Hematopoietic multipotent progenitor cell treated with erythropoietin and hydrocortisone succinate and interleukin-3 and kit ligand, for 6 days (in vitro differentiated cells): ENCODE results near the gene NCLN.
"Not testable (repeated sequence)": the region's sequence is repeated elsewhere in the genome, so short reads cannot be mapped to it uniquely, and the experiment has no call there.

Experiments used
- DNase-seq: peaks from one replicate; pipeline ENCODE4 v3.0.0-alpha.2; 2015

Gene NCLN

GRCh38 chr19:3185461-3186159 is at the start of gene NCLN:
TSS of gene NCLN (plus strand) at chr19:3185930. CDS start at chr19:3186031, 101 bp downstream.
- peak; percentile 96 for DNase-seq

- DNase-seq, result peak; percentile 90
Measured at GRCh38 chr19:3135961-3136683, 49.6 kb upstream of the NCLN start, which contains the start of gene GNA15. TSS of gene GNA15 (plus strand) at chr19:3136033. CDS start at chr19:3136451, 418 bp downstream.

- no peak for DNase-seq
Measured at GRCh38 chr19:3136684-3137055, 49.1 kb upstream of the NCLN start.

- peak; percentile 60 for DNase-seq
Measured at GRCh38 chr19:3137119-3137518, 48.6 kb upstream of the NCLN start.

GRCh38 chr19:3138268-3138667 is 47.5 kb upstream of the NCLN start:
- no peak for DNase-seq

- DNase-seq, result no peak
Measured at GRCh38 chr19:3140667-3141038, 45.1 kb upstream of the NCLN start.

GRCh38 chr19:3142292-3142670 is 43.4 kb upstream of the NCLN start:
- DNase-seq, result peak; percentile 52

GRCh38 chr19:3142781-3143337 is 42.9 kb upstream of the NCLN start:
- DNase-seq, result no peak

GRCh38 chr19:3145909-3146676 is 39.6 kb upstream of the NCLN start:
- peak; percentile 54 for DNase-seq

- peak; percentile 50 for DNase-seq
Measured at GRCh38 chr19:3146677-3147100, 39.0 kb upstream of the NCLN start.

GRCh38 chr19:3148503-3148902 is 37.2 kb upstream of the NCLN start:
- no peak for DNase-seq

GRCh38 chr19:3149089-3149488 is 36.6 kb upstream of the NCLN start:
- no peak for DNase-seq

GRCh38 chr19:3149526-3150505 is 35.9 kb upstream of the NCLN start:
- no peak for DNase-seq

GRCh38 chr19:3150739-3151329 is 34.9 kb upstream of the NCLN start:
- DNase-seq, result no peak

GRCh38 chr19:3151563-3152418 is 33.9 kb upstream of the NCLN start:
- no peak for DNase-seq

- no peak for DNase-seq
Measured at GRCh38 chr19:3152419-3152780, 33.3 kb upstream of the NCLN start.

- no peak for DNase-seq
Measured at GRCh38 chr19:3153286-3154230, 32.2 kb upstream of the NCLN start.

GRCh38 chr19:3154447-3154846 is 31.3 kb upstream of the NCLN start:
- not testable (repeated sequence) for DNase-seq

- DNase-seq, result peak; percentile 94
Measured at GRCh38 chr19:3154957-3155736, 30.6 kb upstream of the NCLN start.
